Sciatic nerve (tissue), 2 donors: ENCODE data around the gene OSCP1. TPM values are rescaled to one million over a fixed set of nuclear protein-coding genes. Genes with fewer than 3 reads are reported as not detected.
"Not testable (repeated sequence)": the region's sequence is repeated elsewhere in the genome, so short reads cannot be mapped to it uniquely, and the experiment has no call there.

Experiments used
- ATAC-seq: fragments of 200-7000 bp; cut with Tn5 transposase; one replicate; pipeline ENCODE4 v1.9.1; 2020; ENCODE audit warnings: mild to moderate bottlenecking, moderate library complexity
- DNase-seq: peaks from one replicate; pipeline ENCODE4 v3.0.0-alpha.2; 2020; ENCODE audit warnings: low spot score
- intact Hi-C: fragments of 100-400 bp; cut with DNase I; formaldehyde crosslinking; loops from one replicate; pipeline ENCODE4 v1.14.2; 2022
- total RNA-seq: library from RNA; stranded (reverse); fragmentation: NEBNext Ultra II Directional; extraction: Animal tissue kit (Norgen Biotek cat#: 25700); gene quantifications from one replicate; pipeline ENCODE4 v1.2.1, GENCODE V29; 2021
- donor health status: DM: no; HTN: no; CAD: no.
- donor health status: DM: no; HTN: no; CAD: no.

The OSCP1 gene
- 9.8 TPM for total RNA-seq

GRCh38 chr1:36450270-36450918 lies at the start of gene OSCP1:
Gene OSCP1, minus strand, starts transcription at chr1:36450451. Its CDS starts 82 bp downstream, at chr1:36450369.
- DNase-seq = peak; percentile 98
- ATAC-seq = peak; percentile 99
- intact Hi-C loops = no loop called here

GRCh38 chr1:36497207-36497606 lies 47.0 kb upstream of the OSCP1 start:
- DNase-seq (no peak), ATAC-seq (no peak)

GRCh38 chr1:36494971-36495370 lies 44.7 kb upstream of the OSCP1 start:
- intact Hi-C loops = no loop called here
- no peak for ATAC-seq
- no peak for DNase-seq

More at GRCh38 chr1:36497207-36497606, 47.0 kb upstream of the OSCP1 start:
- intact Hi-C loops = no loop called here

GRCh38 chr1:36493524-36493923 lies 43.3 kb upstream of the OSCP1 start:
- DNase-seq (no peak), ATAC-seq (no peak)
- intact Hi-C loops = no loop called here

GRCh38 chr1:36492491-36492890 lies 42.2 kb upstream of the OSCP1 start:
- DNase-seq (no peak), ATAC-seq (no peak)
- intact Hi-C loops = no loop called here

- ATAC-seq, DNase-seq, intact Hi-C loops: not testable (repeated sequence)
These were observed 39.2 kb upstream of the OSCP1 start for GRCh38 chr1:36489258-36490051.

- no peak for ATAC-seq
- DNase-seq = no peak
These were observed 37.7 kb upstream of the OSCP1 start for GRCh38 chr1:36487906-36488305.

GRCh38 chr1:36487336-36487725 lies 37.1 kb upstream of the OSCP1 start:
- DNase-seq, ATAC-seq, intact Hi-C loops: not testable (repeated sequence)

More at GRCh38 chr1:36487906-36488305, 37.7 kb upstream of the OSCP1 start:
- intact Hi-C loops = no loop called here

GRCh38 chr1:36486439-36487335 lies 36.4 kb upstream of the OSCP1 start:
- DNase-seq (peak; percentile 73), ATAC-seq (peak; percentile 84)
- intact Hi-C loops = no loop called here

- no peak for DNase-seq
- no peak for ATAC-seq
- intact Hi-C loops = no loop called here
These were observed 35.8 kb upstream of the OSCP1 start for GRCh38 chr1:36486093-36486438.

GRCh38 chr1:36484099-36484498 lies 33.8 kb upstream of the OSCP1 start:
- ATAC-seq (no peak), DNase-seq (no peak)
- intact Hi-C loops = no loop called here

- DNase-seq (no peak), ATAC-seq (no peak)
- intact Hi-C loops = no loop called here
These were observed 32.6 kb upstream of the OSCP1 start, which contains the start of gene CSF3R for GRCh38 chr1:36482724-36483388. Gene CSF3R, minus strand, starts transcription at chr1:36482913. Its CDS starts 3,417 bp downstream, at chr1:36479496.

- intact Hi-C loops = no loop called here
- DNase-seq (no peak), ATAC-seq (no peak)
These were observed 31.8 kb upstream of the OSCP1 start for GRCh38 chr1:36481771-36482723.

- DNase-seq (no peak), ATAC-seq (no peak)
- intact Hi-C loops = no loop called here
These were observed 30.8 kb upstream of the OSCP1 start for GRCh38 chr1:36481091-36481490.

GRCh38 chr1:36480161-36480560 lies 29.9 kb upstream of the OSCP1 start:
- intact Hi-C loops = no loop called here
- DNase-seq = no peak
- no peak for ATAC-seq

- intact Hi-C loops = no loop called here
- ATAC-seq (no peak), DNase-seq (no peak)
These were observed 29.3 kb upstream of the OSCP1 start for GRCh38 chr1:36479505-36480051.

GRCh38 chr1:36477615-36478014 lies 27.4 kb upstream of the OSCP1 start:
- ATAC-seq, intact Hi-C loops, DNase-seq: not testable (repeated sequence)
